ENCODE results near the gene PCYT2. TPM values are rescaled to one million over a fixed set of nuclear protein-coding genes. Genes with fewer than 3 reads are reported as not detected.

The PCYT2 gene
- total RNA-seq, 2 donors from 2014 or later = 66.8 to 70.9 TPM

- H3K9me3 ChIP-seq (ENCODE audit: control insufficient read depth, low read length) = no peaks in the 10 kb centered on the region
- peak; percentile 39 for DNase-seq
- peaks cover 10% of the 10 kb centered on the region for H3K27me3 Mint-ChIP-seq (ENCODE audit: insufficient read depth)
- no peak overlapping the region for H3K4me3 Mint-ChIP-seq
- WGBS, 2 experiments (ENCODE audit: insufficient coverage in 1 of 2, insufficient read length in 1 of 2) = 80 to 82% methylated on average over 9 to 10 of the region's 13 CpGs
- H3K4me3 ChIP-seq (ENCODE audit: low read length) = no peak overlapping the region
- no peak overlapping the region for H3K27ac ChIP-seq (ENCODE audit: low read depth, low read length)
- no peaks in the 10 kb centered on the region for H3K36me3 Mint-ChIP-seq (ENCODE audit: low read depth)
- H3K4me1 ChIP-seq (ENCODE audit: control insufficient read depth, insufficient read depth, low read length) = no peaks in the 10 kb centered on the region
- H3K9ac ChIP-seq (ENCODE audit: extremely low read depth, low read length, poor library complexity, severe bottlenecking) = no peak overlapping the region
- H3K27me3 ChIP-seq (ENCODE audit: control insufficient read depth, insufficient read depth, low read length, poor library complexity, severe bottlenecking) = no peaks in the 10 kb centered on the region
- TF ChIP-seq CTCF (conservative IDR thresholded peaks at IDR 0.05) = no peak
- no peak overlapping the region for H3K27ac Mint-ChIP-seq
- H3K9me3 Mint-ChIP-seq = no peaks in the 10 kb centered on the region
- H3K4me1 Mint-ChIP-seq = no peaks in the 10 kb centered on the region
- H3K36me3 ChIP-seq (ENCODE audit: control insufficient read depth, insufficient read depth, low read length) = no peaks in the 10 kb centered on the region
These were observed 40.8 kb upstream of the PCYT2 start for GRCh38 chr17:81951785-81952684.

- 84 to 88% methylated on average over 15 of the region's 15 CpGs for WGBS, 2 experiments (ENCODE audit: insufficient coverage in 1 of 2, insufficient read length in 1 of 2)
- H3K9me3 ChIP-seq (ENCODE audit: control insufficient read depth, low read length) = no peaks in the 10 kb centered on the region
- TF ChIP-seq CTCF (conservative IDR thresholded peaks at IDR 0.05) = no peak
- Mint-ChIP-seq H3K4me1 (no peaks in the 10 kb centered on the region), H3K27ac (no peak overlapping the region), H3K27me3 (ENCODE audit: insufficient read depth) (peaks cover 9% of the 10 kb centered on the region), H3K36me3 (ENCODE audit: low read depth) (no peaks in the 10 kb centered on the region), H3K4me3 (no peak overlapping the region), H3K9me3 (no peaks in the 10 kb centered on the region)
- no peaks in the 10 kb centered on the region for H3K36me3 ChIP-seq (ENCODE audit: control insufficient read depth, insufficient read depth, low read length)
- no peak overlapping the region for H3K4me3 ChIP-seq (ENCODE audit: low read length)
- H3K27me3 ChIP-seq (ENCODE audit: control insufficient read depth, insufficient read depth, low read length, poor library complexity, severe bottlenecking) = no peaks in the 10 kb centered on the region
- no peak overlapping the region for H3K27ac ChIP-seq (ENCODE audit: low read depth, low read length)
- H3K9ac ChIP-seq (ENCODE audit: extremely low read depth, low read length, poor library complexity, severe bottlenecking) = no peak overlapping the region
- no peak for DNase-seq
- H3K4me1 ChIP-seq (ENCODE audit: control insufficient read depth, insufficient read depth, low read length) = no peaks in the 10 kb centered on the region
These were observed 39.3 kb upstream of the PCYT2 start for GRCh38 chr17:81950501-81950900.

- H3K27me3 Mint-ChIP-seq (ENCODE audit: insufficient read depth) = peaks cover 15% of the 10 kb centered on the region
- Histone ChIP-seq H3K4me1 (ENCODE audit: control insufficient read depth, insufficient read depth, low read length) (no peaks in the 10 kb centered on the region), H3K27me3 (ENCODE audit: control insufficient read depth, insufficient read depth, low read length, poor library complexity, severe bottlenecking) (no peaks in the 10 kb centered on the region), H3K27ac (ENCODE audit: low read depth, low read length) (no peak overlapping the region), H3K4me3 (ENCODE audit: low read length) (no peak overlapping the region), H3K9ac (ENCODE audit: extremely low read depth, low read length, poor library complexity, severe bottlenecking) (no peak overlapping the region), H3K9me3 (ENCODE audit: control insufficient read depth, low read length) (no peaks in the 10 kb centered on the region), H3K36me3 (ENCODE audit: control insufficient read depth, insufficient read depth, low read length) (no peaks in the 10 kb centered on the region)
- DNase-seq = no peak
- TF ChIP-seq CTCF (conservative IDR thresholded peaks at IDR 0.05) = no peak
- H3K36me3 Mint-ChIP-seq (ENCODE audit: low read depth) = no peaks in the 10 kb centered on the region
- H3K4me1 Mint-ChIP-seq = no peaks in the 10 kb centered on the region
- no peaks in the 10 kb centered on the region for H3K9me3 Mint-ChIP-seq
- WGBS, 2 experiments (ENCODE audit: insufficient coverage in 1 of 2, insufficient read length in 1 of 2) = 80 to 88% methylated on average over 9 to 17 of the region's 17 CpGs
- H3K4me3 Mint-ChIP-seq = no peak overlapping the region
- H3K27ac Mint-ChIP-seq = no peak overlapping the region
These were observed 37.6 kb upstream of the PCYT2 start for GRCh38 chr17:81948635-81949378.
